DMS153 (cell line): ENCODE data around the gene DCAKD.

Experiments used
- DNase-seq: peaks from one replicate; lab custom pipeline; 2025; lab: John Stamatoyannopoulos, UW

DCAKD gene, protein sequence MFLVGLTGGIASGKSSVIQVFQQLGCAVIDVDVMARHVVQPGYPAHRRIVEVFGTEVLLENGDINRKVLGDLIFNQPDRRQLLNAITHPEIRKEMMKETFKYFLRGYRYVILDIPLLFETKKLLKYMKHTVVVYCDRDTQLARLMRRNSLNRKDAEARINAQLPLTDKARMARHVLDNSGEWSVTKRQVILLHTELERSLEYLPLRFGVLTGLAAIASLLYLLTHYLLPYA

DNA sequence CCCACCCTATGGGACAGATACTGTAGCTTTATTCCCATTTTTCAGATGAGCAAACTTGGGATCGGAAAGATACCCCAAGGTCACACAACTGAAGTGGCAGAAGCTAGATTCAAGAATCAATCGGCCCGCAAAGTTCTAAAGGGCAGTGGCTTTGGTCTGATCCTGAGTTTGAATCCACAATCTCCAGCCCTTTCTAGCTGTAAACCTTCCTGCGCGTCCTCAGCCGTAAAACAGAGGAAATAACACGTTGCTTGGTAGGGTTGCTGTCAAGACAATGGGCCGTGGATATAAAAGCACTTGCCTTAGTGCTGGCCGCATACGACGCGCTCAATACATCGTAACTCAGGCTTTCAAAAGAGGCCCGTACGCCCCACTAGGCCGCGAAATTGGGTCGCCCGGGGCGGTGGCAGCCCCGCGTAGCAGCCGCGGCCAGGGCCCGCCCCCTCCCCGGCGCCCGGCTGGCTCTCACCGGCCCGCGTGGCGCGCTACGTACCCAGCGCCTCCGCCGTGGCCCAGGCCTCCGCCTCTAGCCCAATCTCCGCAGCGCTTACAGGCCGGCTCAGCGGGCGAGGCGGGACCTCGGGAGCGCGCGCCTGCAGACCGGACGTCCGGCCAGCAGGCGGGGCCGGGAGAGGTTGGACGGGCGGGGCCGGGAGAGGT is at the start of gene DCAKD:
Gene DCAKD, minus strand, starts transcription at position 573 of the 660 bp plus-strand sequence. CDS start 16,747 bp downstream, outside the sequence.
- peak; percentile 94 for DNase-seq

DNA sequence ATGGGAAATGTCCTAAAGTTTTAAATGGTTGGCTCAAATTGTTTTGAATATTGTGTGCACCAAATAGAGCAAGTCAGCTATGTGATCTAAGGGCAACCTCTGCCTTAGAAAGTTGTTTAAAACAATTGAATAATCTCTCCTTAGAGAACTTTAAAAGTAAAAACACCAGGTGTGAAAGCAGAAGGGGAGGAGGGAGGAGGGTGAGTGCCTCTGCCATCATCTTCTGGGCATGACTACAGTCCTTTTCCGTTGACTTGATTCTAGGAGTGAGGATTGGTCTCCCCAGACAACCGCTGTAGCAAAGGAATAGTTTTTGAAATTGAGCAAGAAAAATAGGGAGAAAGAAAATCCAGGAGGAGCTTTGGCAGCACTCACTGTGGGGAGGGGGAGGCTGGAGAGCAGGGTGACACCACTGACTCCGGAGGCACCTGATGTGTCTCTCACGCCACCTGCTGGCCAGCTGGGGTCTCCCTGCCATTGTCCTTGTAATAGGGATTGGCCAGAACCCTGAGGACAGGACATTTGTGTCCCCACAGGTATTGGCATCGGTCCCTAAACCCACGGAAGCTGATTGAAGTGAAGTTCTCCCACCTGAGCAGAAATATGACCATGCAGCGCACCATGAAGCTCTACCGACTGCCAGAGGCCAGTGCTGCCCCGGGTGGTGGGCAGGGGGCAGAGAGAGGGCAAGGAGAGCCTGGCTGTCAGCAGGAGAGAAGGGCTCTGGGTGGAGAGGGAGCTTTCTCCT is 47.6 kb upstream of the DCAKD start:
- DNase-seq, result peak; percentile 38

DNA sequence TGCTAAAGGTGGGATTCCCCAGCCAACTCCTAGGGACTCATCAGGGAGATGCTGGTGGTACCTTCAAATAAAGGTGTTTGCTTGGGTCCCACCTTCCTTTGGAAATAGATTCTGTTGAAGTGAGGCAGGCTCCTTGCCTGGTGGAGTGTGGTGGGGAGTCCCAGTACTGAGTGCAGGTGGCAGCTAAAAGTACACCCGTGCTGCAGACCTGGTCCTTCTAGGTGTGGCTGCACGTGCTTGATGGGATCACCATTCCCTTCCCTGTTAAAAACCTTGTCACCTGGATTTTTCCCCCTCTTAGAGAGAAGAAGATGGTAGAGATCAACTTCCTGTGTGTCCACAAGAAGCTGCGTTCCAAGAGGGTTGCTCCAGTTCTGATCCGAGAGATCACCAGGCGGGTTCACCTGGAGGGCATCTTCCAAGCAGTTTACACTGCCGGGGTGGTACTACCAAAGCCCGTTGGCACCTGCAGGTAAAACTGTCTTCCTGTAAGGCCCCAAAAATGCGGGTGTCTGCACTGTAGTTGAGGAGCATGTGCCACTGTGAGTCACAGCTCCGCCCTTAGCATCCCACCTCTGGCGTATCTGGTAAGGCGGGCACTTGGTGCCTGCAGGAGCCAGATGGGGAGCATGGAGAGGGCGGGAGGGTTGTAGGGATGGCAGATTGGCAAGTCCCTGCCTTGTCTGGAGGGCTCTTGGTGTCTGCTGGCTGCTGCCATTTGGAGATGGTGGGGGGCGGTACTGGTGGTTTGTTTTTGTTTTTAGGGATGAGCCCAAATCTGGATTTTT is 46.8 kb upstream of the DCAKD start:
- no peak for DNase-seq

DNA sequence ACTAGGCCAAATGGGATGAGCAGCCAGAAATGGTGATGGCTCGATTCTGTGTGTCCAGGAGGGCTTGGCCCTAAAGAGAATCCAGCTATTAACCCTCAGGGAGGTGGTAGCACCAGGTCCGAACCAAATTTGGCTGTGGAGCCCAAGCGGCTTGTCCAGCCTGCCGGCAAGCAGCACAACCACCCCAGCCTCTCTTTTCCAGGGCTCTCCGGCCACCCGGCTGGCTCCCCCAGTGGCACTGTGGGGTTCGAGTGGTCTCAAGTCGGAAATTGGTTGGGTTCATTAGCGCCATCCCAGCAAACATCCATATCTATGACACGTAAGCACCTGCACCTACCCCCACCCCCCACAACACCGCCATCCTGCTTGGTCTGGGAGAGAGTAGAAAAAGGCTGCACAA is 45.5 kb upstream of the DCAKD start:
- no peak for DNase-seq

DNA sequence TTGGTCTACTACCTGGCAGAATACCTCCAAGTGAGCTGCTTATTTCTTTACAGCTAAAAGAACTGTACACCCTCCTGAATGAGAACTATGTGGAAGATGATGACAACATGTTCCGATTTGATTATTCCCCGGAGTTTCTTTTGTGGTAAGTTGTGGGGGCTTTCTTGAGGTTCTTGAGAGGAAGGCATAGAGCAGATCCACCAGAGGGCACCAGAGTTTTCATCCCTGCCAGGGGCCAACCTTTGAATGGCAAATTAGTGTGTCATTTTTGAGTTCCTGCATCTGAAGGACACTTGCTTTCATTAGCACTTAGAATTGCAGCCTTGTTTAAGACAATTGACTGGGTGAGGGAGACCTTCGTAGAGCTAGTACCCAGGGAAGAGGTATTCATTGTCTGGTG is 44.7 kb upstream of the DCAKD start:
- no peak for DNase-seq

DNA sequence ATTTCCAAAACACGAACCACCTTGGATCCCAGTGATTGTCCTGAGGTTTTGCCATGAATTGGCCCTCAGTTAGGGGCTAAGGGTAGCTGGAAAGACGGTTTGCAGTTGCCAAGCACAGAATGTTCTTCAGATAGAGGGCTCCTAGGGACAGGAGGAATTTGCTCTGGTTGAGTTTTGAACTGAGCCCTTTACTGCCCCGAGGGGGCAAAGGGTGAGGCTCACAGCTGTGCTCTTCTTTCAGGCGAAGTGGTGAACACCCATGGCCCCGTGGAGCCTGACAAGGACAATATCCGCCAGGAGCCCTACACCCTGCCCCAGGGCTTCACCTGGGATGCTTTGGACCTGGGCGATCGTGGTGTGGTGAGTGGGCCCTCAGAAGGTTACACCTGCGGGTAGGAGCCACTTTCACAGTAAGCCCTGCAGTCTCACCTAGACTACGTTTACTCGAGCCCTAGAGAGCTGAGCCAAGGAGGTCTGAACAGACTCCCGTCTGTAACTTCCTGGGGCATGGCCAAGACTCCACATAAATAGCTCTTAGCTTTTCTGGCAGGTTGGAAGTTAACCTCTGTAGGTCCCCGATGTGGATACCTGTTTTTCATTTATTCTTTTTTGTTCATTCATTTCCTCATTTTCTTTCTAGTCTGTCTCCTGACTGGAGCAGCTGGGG is 42.1 kb upstream of the DCAKD start:
- DNase-seq, result no peak

DNA sequence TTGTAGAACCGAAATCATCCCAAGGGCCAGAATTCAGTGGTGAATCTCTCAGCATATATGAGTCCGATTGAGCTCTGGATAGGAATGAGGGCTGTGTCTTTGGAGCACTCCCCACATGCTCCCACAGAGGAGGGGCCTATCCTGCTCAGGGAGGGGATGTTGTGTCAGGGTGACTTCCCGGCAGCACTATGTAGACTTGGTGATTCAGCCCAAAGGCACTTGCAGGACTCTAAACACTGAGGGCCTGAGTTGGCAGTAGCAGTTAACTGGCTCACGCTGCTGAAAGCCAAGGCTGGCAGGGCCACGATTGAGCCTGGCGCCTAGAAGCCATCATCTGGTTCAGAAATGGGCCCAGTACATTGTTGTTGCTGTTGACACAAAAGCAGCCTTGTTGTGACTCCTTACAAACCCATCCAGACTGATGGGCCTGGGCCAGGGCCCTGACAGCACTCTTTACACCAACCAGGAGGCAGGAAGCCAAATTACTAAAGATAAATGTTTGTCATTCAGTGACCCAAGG is 41.5 kb upstream of the DCAKD start:
- no peak for DNase-seq

DNA sequence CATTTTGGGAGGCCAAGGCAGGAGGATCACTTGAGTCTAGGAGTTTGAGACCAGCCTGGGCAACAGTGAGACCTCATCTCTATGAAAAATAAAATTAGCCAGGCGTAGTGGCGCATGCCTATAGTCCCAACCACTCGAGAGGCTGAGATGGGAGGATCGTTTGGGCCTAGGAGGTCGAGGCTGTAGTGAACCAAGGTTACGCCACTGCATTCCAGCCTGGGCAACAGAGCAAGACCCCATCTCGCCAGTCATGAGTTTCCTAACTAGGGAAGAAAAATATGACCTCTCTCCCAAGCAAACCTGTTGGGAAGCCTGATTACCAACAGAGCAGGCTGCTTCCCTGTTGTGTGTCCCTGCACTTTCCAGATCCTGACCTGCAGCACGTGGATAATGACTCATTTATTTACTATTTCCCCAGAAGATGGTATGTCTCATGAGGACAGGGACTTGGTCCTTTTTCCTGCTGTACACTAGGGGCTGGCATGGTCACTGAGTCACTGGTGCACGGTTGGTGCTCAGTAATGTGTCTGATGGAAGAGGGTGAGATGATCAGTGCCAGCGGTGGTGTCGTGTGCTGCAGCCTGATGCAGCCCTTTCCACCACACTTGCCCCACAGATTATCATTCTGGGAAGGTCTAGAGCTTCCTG is 40.5 kb upstream of the DCAKD start:
- no peak for DNase-seq

DNA sequence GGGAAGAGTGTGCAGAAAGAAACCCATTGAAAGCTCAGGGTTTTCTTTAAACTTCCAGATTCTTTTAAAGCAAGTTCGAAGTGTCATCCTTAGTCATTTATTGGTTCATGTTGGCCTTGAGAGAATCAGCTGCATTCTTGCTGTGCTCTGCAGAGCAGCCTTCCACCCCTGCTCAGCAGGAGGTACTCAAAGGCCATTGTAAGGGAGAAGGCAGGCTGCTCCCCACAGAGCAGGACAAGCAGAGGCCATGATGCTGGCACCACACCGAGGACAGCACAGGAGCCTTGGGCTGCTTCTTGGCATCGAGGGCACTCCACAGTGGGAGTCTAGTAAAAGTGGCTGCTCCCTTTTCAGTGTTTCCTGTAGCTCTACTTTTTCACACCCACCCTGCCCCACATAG is 39.3 kb upstream of the DCAKD start:
- no peak for DNase-seq

DNA sequence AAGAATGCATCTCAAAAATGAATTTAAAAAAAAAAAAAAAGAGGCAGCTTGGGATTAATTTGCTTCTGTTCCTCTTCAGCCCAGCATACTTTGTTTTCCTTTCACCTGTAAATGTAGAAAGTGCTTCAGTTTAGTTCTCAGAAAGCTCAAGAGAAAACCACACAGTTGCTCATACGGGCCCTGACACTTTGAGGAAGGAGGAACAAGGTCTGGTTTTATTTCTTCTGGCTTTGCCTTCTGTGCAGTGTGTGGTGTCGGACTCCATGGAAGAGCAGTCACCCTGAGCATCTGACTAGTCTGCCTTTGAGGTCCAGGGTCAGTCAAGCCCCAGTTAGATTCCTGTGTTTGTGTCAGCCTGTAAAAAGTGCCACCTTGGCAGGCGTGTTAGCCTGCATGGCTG is 37.3 kb upstream of the DCAKD start:
- DNase-seq, result no peak

DNA sequence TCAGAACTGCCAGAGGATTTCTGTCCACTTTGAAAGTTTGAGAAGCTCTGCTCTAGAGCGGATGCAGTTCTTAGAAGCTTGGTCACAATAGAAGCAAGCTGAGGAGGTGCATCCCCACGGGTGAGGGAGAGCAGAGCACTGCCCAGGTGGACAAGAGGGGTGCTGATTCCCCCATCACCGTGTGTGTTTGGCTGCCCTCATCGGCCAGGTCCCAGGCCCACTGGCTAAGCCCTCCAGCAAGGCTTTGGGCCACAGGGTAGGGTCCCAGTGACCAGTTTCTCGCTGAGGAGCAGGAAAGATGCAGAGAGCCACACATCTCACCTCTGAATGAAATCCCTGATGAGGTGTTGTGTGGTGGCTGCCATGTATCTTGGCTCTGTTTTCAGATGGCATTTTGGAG is 36.5 kb upstream of the DCAKD start:
- no peak for DNase-seq

DNA sequence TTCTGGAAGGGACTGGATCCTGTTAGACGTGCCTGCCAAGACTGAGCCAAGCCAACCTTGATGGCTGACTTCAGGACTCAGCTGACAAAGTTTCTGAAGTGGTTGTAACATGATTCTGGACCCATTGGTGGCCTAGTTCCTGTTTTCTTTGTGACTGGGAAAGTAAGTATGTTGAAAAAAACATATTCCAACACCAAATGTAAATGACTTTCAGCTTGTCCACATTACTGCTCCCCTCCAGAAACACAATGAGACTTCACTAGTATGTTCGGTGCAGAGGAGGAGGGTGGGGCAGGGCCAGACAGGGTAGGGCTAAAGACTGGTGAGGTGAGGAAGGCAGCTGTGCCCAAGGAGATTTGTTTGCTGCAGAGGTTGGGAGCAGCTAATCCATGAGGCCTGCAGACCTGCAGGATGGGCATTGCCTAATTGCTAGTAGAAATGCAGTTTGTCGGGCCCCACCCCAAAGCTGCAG is 36.1 kb upstream of the DCAKD start:
- DNase-seq, result no peak

DNA sequence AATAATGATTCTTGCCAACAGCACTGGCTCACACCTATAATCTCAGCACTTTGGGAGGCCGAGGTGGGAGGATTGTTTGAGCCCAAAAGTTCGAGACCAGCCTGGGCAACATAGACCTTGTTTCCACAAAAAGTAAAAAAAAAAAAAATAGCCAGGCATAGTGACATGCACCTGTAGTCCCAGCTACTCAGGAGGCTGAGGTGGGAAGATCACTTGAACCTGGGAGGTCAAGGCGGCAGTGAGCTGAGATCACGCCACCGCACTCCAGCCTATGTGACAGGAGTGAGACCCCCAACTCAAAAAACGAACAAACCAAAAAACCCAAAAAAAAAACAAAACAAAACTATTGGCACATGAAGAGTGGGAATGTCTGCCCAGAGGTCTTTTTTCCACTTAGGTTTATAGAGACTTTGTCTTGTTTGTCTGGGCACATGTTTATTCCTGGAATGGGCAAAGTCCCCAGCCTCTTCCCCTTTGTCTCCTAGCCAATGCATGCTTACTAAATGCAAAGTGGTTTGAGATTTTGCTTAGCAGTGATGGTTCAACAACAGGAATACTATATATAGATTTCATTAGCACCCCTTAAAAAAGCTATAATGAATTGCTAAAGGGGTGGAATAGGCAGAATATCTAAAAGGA is 35.6 kb upstream of the DCAKD start:
- DNase-seq, result no peak

DNA sequence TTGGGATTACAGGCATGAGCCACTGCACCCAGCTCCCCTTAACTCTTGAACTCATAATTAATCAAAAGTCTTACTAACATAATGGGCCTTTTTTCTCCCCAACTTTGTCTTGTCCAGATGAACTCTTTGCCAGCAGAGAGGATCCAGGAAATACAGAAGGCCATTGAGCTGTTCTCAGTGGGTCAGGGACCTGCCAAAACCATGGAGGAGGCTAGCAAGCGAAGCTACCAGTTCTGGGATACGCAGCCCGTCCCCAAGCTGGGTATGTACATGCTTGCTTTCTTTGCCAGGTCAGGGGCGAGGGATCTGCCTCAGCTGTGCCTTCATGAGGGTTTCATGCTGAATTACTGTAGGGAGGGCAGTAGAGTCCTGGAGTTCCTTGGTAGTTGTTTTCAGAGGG is 35.0 kb upstream of the DCAKD start:
- no peak for DNase-seq

DNA sequence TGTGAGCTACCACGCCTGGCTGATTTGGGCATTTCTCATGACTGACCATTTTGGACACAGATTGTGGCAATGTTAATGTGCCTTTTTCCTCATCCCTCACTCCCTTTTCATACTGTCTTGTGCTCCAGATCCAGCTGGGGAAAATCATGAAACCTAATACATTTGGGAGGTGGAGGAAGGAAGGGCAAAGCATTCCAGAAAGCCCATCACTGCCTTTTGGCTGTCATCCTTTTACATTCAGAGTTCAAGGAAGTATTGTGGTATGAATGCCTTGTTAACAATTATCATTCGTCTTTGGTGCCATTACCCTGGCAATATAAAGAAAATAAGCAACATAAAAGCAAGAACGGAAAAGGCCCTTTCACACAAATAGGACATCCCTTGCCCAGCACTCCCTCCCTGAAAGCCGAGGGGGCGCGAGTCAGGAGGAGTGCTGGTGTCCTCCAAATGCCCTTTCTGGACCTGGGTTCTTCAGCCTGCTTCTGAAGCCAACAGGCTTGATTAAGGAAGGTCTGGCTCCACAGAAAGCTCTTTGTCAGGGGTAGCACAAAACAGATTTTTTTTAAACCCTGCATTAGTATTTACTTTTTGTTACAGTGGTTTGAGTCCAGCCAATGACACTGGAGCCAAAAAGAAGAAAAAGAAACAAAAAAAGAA is 29.7 kb upstream of the DCAKD start:
- DNase-seq, result no peak

DNA sequence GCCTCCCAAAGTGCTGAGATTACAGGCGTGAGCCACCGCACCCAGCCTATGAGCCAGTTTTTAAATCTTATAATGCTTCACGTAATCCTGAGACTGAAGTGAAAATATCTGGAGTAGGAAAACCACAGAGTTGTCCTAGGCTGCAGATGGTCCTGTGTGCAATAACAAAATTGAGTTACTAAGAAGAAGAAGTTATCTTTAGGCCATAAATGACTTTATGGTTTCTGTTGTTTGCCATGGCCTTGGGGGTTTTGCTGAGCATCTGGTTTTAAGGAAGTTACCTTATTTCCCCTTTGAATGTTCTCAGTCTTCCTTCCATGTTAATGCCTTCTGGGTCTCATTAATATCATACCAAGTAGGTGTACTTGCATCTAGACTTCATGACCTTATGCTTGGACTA is 26.2 kb upstream of the DCAKD start:
- no peak for DNase-seq

DNA sequence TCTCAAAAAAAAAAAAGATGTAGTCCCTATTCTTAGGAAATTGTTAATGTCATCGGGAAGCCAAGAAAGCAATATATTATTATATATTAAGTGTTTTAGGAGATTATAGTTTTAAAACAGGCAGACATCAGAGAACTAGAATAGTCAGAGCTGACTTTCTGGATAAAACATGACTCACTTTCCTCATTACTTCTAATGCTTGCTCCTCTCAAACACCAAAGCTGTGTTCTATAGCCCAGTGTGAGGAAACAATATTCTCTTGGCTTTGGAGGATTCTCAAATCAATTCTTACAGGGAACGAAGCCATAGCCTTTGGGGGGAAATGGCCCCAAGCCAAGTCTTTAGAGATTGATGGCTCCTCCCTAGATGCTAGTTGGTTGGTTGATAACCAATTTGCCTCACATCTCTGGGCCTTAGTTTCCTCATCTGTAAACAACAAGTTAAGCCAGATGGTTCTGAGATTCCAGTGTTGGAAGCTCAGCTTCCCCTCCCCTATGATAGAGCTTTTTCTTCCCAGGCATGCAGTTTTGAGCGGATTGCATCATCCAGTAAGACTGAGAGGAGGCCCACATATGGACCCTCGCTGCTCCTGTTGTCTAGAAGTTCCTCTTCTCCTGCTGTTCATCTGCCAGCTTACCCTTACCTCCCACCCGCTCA is 22.1 kb upstream of the DCAKD start:
- DNase-seq, result no peak

DNA sequence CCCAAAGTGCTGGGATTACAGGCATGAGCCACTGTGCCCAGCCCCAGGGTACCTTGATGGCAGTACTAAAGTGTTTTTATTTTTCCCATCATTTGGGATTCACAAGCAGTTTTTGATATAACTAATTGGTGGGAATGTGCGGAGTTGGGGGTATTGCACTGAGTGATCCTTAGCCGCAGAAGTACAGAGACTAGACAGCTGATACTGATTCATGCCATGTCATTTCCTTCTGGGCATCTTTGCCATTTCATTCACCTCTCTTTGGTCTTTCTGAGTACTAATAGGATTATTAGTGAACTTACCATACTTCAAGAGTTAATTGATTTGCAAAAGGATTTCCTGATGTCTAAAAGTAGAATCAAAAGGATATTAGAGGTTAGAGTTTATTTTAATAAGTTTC is 19.4 kb upstream of the DCAKD start:
- no peak for DNase-seq

DNA sequence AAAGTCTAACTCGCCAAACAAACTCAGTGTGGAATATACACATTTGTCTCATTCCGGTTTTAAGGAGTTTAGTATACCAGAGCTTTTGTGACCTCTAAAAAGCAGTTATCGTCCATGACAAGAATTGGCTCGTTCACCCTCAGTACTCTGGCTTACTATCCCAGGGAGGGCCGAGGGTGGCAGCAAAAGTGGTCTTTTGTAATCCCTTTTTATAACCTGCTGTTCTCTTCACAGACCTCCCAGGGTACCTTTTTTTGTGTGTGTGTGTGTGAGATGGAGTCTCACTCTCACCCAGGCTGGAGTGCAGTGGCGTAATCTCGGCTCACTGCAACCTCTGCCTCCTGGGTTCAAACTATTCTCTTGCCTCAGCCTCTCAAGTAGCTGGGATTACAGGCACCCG is 18.6 kb upstream of the DCAKD start:
- DNase-seq, result no peak

DNA sequence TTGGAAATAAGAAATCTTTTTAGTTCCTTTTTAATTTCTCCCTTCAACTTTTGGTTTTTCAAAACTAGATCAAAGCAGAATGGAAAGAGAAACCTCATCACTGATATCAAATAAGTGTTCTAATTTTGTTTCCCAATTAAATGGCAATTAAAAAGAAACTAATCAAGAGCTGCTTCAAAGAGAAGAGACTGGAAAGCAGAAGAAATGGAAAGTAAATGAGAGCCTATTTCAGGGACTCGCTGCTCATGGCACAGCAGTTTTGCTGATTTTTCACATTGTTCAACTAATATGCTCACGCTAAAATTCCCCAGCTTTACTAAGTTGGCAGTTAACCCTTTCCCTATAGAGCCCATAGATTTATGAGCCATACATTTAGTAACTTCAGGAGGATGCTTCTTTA is 16.2 kb upstream of the DCAKD start:
- no peak for DNase-seq
